Measurements from ENCODE around the gene PDRG1. TPM values are rescaled to one million over a fixed set of nuclear protein-coding genes. Genes with fewer than 3 reads are reported as not detected.
"Not testable (repeated sequence)": the region's sequence is repeated elsewhere in the genome, so short reads cannot be mapped to it uniquely, and the experiment has no call there.

The PDRG1 gene
- total RNA-seq, 1 donor from 2014 or later = 4.4 TPM

GRCh38 chr20:31925631-31926030 lies 26.2 kb downstream of the PDRG1 start:
- no peak for DNase-seq

DNA sequence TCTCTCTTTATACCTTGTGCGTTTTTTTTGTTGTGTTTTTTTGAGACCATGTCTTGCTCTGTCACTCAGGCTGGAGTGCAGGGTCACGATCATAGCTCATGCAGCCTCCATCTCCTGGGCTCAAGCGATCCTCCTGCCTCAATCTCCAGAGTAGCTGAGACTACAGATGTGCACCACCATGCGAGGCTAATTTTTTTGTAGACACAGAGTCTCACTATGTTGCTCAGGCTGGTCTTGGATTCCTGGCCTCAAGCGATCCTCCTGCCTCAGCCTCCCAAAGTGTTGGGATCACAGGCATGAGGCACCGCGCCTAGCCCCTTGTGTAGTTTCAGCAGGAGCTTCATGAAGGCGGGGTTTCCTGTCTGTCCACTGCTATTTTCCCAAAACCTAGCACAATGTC lies 27.3 kb downstream of the PDRG1 start:
- DNase-seq = no peak

- DNase-seq = no peak
These were observed 28.2 kb downstream of the PDRG1 start for GRCh38 chr20:31923388-31924331.

GRCh38 chr20:31922588-31922987 lies 29.3 kb downstream of the PDRG1 start:
- DNase-seq = no peak

DNA sequence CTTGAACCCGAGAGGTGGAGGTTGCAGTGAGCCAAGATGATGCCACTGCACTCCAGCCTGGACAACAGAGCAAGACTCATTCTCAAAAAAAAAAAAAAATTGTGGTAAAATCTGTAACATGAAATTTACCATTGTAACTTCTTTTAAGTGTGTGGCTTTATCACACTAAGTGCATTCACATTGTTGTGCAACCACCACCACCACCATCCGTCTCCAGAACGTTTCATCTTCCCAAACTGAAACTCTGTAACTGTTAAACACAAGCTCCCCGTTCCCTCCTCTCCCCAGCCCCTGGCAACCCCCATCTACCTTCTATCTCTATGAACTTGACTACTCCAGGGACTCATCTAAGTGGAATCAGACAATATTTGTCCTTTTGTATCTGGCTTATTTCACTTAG lies 29.7 kb downstream of the PDRG1 start:
- DNase-seq = no peak

DNA sequence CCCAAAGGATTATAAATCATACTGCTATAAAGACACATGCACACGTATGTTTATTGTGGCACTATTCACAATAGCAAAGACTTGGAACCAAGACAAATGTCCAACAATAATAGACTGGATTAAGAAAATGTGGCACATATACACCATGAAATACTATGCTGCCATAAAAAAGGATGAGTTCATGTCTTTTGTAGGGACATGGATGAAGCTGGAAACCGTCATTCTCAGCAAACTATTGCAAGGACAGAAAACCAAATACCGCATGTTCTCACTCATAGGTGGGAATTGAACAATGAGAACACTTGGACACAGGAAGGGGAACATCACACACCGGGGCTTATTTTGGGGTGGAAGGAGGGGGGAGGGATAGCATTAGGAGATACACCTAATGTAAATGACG lies 30.4 kb downstream of the PDRG1 start:
- not testable (repeated sequence) for DNase-seq

DNA sequence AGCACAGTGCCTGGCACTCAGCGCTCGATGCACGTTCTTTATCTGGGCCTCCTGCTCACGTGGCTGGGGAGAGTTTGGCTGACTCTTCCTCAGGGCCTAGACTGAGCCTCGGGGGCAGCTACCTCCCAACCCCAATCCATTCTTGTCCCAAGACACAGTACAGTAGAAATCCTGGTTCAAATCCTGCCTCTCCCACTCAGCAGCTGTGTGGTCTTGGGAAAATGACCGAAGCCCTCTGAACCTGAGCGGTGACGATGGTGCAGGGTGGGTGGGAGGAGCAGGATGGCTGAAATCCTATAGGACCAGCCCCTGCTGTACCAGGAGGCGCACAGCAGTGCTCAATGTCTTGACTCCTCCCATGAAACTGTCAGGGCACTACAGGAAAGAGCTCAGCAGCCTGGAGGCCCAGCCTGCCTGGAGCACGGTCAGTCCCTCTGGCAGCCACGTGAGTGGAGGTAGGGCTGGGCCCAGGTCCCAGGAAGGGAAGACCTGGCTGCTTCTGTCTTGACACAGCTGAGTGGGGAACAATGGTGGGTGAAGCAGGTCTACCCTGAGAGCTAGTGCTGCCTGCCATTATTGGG lies 31.5 kb downstream of the PDRG1 start:
- DNase-seq = no peak

DNA sequence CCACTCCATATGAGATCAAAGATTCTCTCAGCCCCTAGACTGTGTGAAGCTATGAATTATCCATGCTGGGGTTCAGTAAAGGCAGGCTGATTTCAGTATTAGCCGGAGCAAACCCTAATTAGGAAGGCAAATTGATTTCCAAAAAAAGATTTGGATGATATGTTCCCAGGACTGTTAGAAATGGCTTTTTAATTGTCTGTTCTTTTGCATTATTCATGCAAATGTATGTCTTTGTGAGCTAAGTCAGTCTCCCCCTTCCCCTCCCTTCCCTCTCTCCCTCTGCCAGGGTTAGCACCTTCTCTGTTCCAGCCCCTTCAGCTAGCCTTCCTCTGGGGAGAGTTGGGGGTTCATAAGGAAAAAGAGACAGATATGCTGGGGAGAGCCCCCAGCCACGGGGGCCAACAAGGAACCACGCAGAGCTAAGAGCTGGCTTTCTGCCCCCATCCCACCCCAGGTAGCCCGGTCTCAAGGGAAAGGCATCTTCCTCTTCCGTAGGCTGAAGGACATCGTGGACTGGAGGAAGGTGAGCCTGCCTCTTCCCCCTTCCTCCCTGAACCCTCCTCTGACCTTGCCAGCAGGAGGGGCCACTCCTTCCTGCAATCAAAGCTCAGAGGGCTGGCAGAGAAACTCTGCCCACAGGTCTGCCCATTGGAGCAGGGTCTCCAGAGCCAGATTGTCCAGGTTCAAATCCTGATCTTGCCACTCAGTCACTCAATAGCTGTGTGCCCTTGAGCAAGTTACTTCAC lies 32.3 kb downstream of the PDRG1 start:
- DNase-seq = no peak

DNA sequence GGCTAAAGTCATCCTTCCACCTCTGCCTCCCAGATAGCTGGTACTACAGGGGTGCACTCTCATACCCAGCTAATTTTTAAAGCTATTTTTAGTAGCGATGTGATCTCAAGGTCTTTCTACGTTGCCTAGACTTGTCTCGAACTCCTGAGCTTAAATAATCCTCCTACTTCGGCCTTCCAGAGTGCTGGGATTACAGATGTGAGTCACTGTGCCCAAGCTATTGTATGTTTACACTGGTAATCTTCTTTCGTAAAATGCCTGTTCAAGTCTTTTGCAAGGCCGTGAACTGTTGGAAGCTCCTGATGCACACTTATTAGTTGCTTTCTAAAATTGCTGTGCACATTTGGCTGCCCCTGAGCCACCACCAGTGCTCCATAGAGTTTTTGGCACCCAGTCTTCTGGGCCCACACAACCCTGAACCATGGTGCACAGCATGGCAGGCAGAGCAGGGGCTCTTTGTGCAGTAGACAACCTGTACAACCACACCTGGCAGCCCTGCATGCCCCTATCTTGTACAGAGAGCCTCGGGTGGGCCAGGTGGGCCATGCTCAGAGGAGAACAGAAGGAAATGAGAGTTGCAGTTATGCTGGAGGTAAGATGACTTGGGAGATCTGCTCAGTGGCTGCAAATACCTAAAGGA lies 33.3 kb downstream of the PDRG1 start:
- no peak for DNase-seq

DNA sequence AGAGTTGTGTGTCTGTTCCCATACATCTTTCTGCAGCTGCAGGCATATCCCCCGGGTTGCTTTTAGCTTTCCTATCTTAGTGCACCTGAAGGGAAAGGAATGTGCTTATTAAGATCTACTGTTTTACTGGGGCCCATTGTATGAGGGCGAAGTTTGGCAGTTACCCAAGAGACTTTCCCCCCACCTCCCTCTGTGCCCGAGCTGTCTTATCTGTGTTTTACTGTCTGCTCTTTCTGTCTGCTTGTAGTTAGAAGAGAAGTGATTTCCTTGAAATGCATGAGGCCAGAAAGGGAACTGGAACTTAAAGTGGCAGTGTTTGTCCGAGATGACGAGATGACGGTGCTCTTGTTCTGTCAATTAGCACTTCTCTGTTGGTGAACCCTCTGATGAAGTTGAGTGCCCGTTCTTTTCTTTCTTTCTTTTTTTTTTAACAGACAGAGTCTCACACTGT lies 33.9 kb downstream of the PDRG1 start:
- not testable (repeated sequence) for DNase-seq

DNA sequence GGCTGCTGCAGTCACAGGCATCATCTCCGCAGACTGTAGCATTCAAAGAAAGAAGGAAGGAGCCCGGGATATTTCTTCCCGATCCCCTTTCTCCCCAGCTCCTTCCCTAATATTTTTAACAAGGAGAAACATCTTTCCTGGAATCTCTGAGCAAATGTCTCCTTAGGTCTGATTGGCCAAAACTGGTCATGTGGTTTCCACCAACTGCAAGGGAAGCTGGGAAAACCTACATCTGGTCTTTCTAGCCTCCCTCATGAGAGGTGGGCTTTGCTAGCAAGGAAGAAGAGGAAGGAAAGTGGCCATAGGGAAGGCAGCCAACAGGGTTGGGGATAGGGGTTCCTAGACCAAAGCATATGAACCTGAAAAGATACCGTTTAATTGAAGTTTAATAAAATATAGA lies 35.1 kb downstream of the PDRG1 start:
- DNase-seq = no peak

GRCh38 chr20:31915491-31916280 lies 36.2 kb downstream of the PDRG1 start:
- no peak for DNase-seq

DNA sequence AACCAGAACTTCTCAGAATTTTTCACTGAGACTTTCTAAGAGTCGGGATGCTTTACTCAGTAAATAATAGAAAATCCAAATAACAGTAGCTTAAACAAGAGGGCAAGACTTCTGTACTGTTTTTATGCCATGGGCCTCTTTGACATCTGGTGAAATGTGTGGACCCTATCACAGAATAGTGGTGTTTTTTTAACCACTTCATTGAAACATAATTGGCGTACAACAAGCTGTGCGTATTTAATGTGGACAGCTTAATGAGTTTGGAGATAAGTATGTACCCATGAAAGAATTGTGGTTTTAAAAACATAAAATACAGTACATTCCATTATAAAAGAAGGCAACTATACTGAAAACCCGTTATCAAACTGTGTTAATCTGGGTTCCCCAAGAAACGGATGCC lies 37.7 kb downstream of the PDRG1 start:
- no peak for DNase-seq

DNA sequence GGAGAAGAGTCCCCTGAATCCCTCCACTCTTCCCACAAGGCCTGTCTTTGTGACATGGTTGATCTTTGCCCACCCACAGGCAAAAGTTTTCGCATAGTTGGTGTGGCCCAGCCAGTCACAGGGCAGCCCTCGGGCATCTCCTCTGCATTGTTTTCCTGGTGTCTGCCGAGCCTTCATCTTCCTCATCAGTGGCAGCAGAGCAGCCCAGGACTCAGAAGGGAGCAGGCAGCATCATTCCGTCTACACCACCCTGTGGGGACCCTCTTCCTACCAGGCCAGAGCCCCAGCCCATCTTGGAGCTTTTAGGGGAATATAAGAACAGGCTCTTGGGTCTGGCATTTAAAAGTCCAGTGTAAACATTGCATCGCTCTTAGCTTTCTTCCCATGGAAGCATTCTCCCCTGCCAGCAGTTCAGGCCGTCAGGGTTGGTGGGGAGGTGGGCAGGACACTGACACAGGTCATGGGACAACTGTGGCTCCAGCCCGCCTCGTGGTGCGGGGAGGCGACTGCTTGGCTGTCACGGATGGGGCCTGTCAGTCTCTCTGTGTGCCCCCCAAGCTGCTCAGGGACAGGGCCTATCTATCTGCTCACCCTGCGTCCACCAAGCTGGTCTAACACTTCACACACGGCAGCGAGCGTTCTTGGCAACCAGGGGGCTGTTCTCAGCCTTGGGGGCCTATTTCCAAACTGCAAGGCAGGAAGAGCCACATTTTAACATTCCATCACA lies 38.3 kb downstream of the PDRG1 start:
- no peak for DNase-seq

- DNase-seq = no peak
These were observed 41.6 kb downstream of the PDRG1 start for GRCh38 chr20:31910071-31910803.

- DNase-seq = no peak
These were observed 42.4 kb downstream of the PDRG1 start for GRCh38 chr20:31909253-31910070.

DNA sequence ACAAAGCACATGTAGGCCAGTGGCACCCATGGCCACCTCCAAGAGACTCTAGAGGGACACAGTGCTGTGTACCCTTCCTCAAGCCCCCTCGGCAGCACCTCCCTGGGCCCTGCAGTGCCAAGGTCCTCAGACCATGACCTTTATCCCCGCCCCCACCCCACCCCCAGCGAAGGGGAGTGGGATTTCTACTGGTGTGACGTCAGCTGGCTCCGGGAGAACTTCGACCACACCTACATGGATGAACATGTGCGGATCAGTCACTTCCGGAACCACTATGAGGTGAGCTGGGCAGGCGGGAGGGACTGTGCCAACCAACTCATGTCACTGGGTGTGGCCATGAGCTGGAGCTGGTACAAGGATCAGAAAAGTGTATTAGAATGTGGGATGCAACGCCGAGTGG lies 43.4 kb downstream of the PDRG1 start:
- no peak for DNase-seq

DNA sequence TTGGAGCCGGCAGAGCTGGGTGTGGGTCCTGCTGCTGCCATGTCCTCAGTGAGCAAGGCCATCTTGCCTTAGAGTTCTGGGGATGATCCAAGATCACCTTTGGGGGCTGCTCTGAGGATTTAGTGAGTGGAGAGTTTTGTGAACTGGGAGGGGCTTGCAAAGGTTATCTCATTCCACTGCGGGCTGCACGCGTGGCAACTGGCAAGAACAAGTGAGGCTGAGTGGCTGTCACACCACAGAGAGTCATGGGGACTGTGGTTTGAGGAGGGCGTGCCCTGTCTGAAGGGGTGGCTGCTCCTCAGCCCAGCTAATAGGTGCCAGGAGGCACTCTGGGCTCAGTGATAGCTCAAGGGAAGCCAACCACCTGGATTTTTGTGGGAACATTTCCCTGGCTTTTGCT lies 43.8 kb downstream of the PDRG1 start:
- no peak for DNase-seq

DNA sequence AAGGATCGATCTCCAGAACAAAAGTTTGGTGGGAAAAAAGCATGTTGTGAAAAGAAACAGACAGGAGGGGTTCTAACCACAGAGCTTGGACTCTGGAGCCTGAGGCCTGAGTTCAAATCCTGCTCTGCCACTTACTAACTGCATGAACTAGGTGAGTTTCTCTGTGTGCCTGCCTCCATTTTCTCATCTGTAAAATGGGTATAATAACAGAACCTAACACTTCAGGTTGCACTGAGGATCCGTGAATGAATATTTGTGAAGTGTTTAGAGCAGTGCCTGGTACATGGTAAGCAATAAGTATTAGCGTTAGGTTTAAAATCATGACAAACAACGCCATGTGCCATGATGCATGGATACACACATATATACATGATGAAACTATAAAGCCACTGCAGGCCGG lies 44.8 kb downstream of the PDRG1 start:
- DNase-seq = no peak

GRCh38 chr20:31906001-31906400 lies 45.8 kb downstream of the PDRG1 start:
- DNase-seq = no peak
